Colonic mucosa (tissue), 4 donors: ENCODE data around the gene ZNF621. TPM values are rescaled to one million over a fixed set of nuclear protein-coding genes. Genes with fewer than 3 reads are reported as not detected.

Experiments used
- DNase-seq: peaks from one replicate; pipeline ENCODE4 v3.0.0-alpha.2; 2020
- H3K27ac ChIP-seq: fragments of 200-600 bp; one replicate; pipeline ENCODE4 v1.8.0; 2021
- H3K27me3 ChIP-seq: fragments of 200-600 bp; one replicate; pipeline ENCODE4 v1.8.0; 2021
- H3K36me3 ChIP-seq: fragments of 200-600 bp; one replicate; pipeline ENCODE4 v1.8.0; 2021
- H3K4me1 ChIP-seq: fragments of 200-600 bp; one replicate; pipeline ENCODE4 v1.8.0; 2021; ENCODE audit warnings: mild to moderate bottlenecking
- H3K4me3 ChIP-seq: fragments of 200-600 bp; one replicate; pipeline ENCODE4 v1.8.0; 2021
- H3K9ac ChIP-seq, 2 donors: one replicate each; pipeline ENCODE4 v1.7.0; 2013; ENCODE audit warnings: control low read depth in 2 of 2, low read depth in 2 of 2, low read length in 2 of 2
- H3K9me3 ChIP-seq: fragments of 200-600 bp; one replicate; pipeline ENCODE4 v1.8.0; 2021
- intact Hi-C: fragments of 100-400 bp; cut with DNase I; formaldehyde crosslinking; loops from one replicate; pipeline ENCODE4 v1.14.1; 2022
- total RNA-seq, 2 donors: library from RNA; stranded (reverse); fragmentation: NEBNext Ultra II Directional in 1 of 2; extraction: Animal tissue kit (Norgen Biotek cat#: 25700) in 1 of 2; gene quantifications; one replicate each; pipeline ENCODE4 v1.2.1, GENCODE V29; 2021
- TF ChIP-seq, protein P1 (sequence below): fragments of 200-600 bp; IDR thresholded peaks from one replicate; pipeline ENCODE4 v1.8.0; 2022; ENCODE audit warnings: antibody characterized with exemption, mild to moderate bottlenecking
- donor health status: healthy.
- donor health status: DM: no; HTN: no; CAD: no.
- donor health status: DM: no; HTN: no; CAD: no.

Gene ZNF621
- total RNA-seq, 2 donors from 2014 or later: 13.5 to 14.3 TPM

DNA sequence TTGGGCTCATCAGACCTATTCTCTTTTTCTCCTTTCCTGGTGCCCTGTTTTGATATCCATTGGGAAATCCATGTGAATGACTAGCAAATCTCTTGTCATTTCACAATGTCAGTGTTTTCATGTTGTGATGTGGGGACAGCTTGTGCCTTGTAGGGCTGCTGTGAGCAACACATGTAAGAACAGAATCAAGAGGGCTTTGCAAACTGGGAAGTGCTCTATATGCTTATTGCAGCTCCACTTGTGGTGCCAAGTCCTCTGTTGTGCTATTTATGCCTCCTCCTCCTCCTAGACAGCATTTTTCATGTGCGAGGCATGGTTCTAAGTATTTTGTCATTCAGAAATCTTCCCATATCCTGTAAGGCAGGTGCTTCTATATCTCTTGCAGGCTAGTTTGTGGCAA is 56.4 kb downstream of the ZNF621 start:
- no peak for DNase-seq
- H3K9me3 ChIP-seq: no peaks in the 10 kb centered on the region
- H3K4me1 ChIP-seq: no peaks in the 10 kb centered on the region
- no peak overlapping the region for H3K4me3 ChIP-seq
- H3K36me3 ChIP-seq: no peaks in the 10 kb centered on the region
- TF ChIP-seq, protein P1, sequence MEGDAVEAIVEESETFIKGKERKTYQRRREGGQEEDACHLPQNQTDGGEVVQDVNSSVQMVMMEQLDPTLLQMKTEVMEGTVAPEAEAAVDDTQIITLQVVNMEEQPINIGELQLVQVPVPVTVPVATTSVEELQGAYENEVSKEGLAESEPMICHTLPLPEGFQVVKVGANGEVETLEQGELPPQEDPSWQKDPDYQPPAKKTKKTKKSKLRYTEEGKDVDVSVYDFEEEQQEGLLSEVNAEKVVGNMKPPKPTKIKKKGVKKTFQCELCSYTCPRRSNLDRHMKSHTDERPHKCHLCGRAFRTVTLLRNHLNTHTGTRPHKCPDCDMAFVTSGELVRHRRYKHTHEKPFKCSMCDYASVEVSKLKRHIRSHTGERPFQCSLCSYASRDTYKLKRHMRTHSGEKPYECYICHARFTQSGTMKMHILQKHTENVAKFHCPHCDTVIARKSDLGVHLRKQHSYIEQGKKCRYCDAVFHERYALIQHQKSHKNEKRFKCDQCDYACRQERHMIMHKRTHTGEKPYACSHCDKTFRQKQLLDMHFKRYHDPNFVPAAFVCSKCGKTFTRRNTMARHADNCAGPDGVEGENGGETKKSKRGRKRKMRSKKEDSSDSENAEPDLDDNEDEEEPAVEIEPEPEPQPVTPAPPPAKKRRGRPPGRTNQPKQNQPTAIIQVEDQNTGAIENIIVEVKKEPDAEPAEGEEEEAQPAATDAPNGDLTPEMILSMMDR: no peak
- no peaks in the 10 kb centered on the region for H3K27me3 ChIP-seq
- intact Hi-C loops: loop anchor here (5.0 to 10.0 kb wide), 5 partner anchors 134 to 1136 kb away; no protein-coding TSS in a partner anchor
- H3K9ac ChIP-seq: no peak overlapping the region
- H3K27ac ChIP-seq: no peak overlapping the region

DNA sequence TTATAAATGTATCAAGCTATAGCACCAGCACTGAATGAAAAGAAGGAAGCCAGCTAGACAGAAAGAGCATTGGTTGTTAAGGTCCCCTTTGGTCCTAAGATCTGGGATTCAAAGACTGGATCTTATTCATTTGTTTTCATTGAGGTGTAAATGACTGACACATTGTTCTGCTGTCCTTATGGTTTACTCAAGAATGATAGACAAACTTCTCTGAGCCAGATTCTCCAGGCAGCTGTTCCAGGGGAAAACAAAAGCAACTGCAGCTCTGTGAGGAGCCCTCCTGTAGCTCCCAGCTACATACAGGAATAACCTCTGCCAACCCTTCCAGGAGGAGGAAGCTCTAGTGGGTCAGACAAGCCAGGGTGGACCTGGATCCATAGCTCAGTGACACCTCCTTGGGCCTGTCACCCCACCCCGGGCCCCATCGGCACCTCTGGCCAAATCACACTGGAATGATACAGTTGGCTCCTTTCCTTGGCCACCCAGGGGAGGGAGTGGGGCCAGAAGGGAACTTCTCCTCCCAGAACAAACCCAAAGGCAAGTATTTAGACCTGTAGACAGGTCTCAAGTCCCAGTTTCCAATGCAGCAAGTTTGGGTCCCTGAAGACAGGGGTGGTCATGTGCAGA is 57.8 kb downstream of the ZNF621 start:
- intact Hi-C loops: loop anchor here (2.0 to 10.0 kb wide), 6 partner anchors 132 to 1298 kb away; no protein-coding TSS in a partner anchor
- no peak for DNase-seq
- TF ChIP-seq, protein P1: no peak

DNA sequence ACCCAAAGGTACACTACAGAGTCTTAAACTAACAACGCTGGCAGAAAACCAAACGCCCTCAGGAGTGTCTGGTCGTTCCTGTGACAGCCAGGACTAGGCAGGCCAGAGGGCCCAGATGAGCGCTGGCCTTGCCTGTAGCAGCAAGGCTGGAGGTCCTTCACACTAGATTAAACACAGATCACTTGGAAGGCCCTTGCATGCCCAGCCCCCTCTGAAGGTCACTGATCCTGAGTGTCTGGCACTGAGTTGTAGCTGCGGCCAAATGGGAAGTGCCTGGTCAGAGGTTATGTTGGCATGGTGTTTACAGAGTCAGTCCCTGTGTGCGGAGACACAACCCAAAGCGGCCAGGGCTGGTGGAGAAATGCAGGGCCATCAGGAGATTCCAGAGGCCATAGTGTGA is 58.9 kb downstream of the ZNF621 start:
- Histone ChIP-seq H3K36me3 (no peaks in the 10 kb centered on the region), H3K9ac (no peak overlapping the region), H3K4me3 (no peak overlapping the region), H3K27me3 (no peaks in the 10 kb centered on the region), H3K4me1 (no peaks in the 10 kb centered on the region), H3K9me3 (no peaks in the 10 kb centered on the region), H3K27ac (no peak overlapping the region)
- no peak for DNase-seq
- TF ChIP-seq, protein P1: no peak
- intact Hi-C loops: loop anchor here (2.0 to 10.0 kb wide), 6 partner anchors 131 to 1297 kb away; no protein-coding TSS in a partner anchor

More for the DNA sequence above, 57.8 kb downstream of the ZNF621 start:
- H3K9ac ChIP-seq: no peak overlapping the region
- no peak overlapping the region for H3K27ac ChIP-seq
- H3K4me1 ChIP-seq: no peaks in the 10 kb centered on the region
- no peaks in the 10 kb centered on the region for H3K36me3 ChIP-seq
- H3K9me3 ChIP-seq: no peaks in the 10 kb centered on the region
- no peak overlapping the region for H3K4me3 ChIP-seq
- H3K27me3 ChIP-seq: no peaks in the 10 kb centered on the region

DNA sequence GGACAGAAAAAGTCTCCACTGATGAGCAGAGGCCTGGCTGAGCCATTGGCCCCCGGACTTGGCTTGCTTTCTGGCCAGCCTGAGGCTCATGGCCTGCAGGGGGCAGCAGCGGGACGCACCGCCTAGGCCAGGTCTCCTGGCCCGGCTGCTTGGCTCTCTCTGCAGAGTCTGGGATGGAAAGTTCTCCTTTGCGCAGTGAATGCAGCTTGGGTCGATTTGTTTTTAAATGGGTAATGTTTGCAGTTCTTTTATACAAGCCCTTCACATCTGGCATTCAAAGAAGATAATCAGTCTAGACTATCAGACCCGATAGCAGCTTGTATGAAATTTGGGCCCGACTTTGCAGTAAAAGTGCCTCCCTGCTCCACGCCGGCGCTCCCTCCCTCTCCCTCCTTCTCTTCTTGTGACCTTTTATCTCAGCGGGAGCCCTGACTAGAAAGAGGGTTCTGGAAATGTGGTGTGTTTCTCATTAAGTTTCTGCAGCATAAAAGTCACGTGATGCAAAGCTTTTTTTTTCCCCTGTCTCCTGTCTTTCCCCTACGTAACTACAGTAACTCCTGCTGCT is 59.9 kb downstream of the ZNF621 start:
- Histone ChIP-seq H3K27ac (no peak overlapping the region), H3K36me3 (no peaks in the 10 kb centered on the region), H3K9me3 (no peaks in the 10 kb centered on the region), H3K9ac (no peak overlapping the region), H3K4me3 (no peak overlapping the region), H3K27me3 (no peaks in the 10 kb centered on the region), H3K4me1 (no peaks in the 10 kb centered on the region)
- intact Hi-C loops: loop anchor here (5.0 to 10.0 kb wide), 5 partner anchors 130 to 1133 kb away; no protein-coding TSS in a partner anchor
- DNase-seq: peak; percentile 84
- TF ChIP-seq, protein P1: peak; percentile 96

DNA sequence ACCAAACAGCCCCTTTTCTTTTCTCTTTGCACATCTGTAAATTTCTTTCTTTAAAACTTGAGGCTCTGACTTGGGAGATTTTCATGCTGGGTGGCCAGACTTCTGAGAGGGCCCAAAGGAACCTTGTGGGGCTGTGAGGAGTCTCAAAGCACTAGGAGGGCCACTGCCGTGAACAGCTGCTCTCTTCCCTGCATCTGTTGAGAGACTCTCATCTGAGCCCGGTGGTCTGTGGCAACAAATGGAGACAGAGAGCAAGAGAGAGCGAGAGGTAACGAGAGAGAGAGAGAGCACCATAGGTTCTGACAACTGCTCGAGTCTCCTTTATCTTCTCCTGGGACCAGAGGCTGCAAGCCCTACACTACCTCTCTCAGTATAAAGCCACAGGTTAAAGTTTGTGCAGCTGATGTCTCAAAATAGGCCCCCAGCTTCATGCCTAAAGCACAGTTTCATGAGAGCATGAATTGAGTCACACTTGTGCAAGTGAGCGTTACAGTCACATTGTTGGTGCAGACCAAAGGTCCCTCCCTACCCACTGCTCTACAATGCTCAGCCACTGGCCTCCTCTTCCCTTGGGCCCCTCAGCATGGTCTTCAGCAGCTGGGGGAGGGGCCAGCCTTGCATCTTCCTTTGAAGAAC is 60.7 kb downstream of the ZNF621 start:
- no peak overlapping the region for H3K27ac ChIP-seq
- no peaks in the 10 kb centered on the region for H3K27me3 ChIP-seq
- TF ChIP-seq, protein P1: no peak
- H3K4me1 ChIP-seq: no peaks in the 10 kb centered on the region
- H3K36me3 ChIP-seq: no peaks in the 10 kb centered on the region
- H3K9ac ChIP-seq: no peak overlapping the region
- H3K9me3 ChIP-seq: no peaks in the 10 kb centered on the region
- H3K4me3 ChIP-seq: no peak overlapping the region
- no peak for DNase-seq
- intact Hi-C loops: loop anchor here (10.0 kb wide), 3 partner anchors 129 to 629 kb away; no protein-coding TSS in a partner anchor
